WTC11 (cell line): ENCODE measurements around the gene AGAP1. TPM values are rescaled to one million over a fixed set of nuclear protein-coding genes. Genes with fewer than 3 reads are reported as not detected.

Source experiments
- ATAC-seq: fragments of 200-7000 bp; cut with Tn5 transposase; 2 replicates; pipeline ENCODE4 v1.10.0; 2021; ENCODE audit warnings: mild to moderate bottlenecking, moderate library complexity
- CTCF ChIA-PET: fragments of 300-600 bp; sonication (Branson Sonifier 250); formaldehyde crosslinking; loops from one replicate; lab custom pipeline; 2021; ENCODE audit warnings: antibody characterized with exemption; lab: Charles Lee
- POLR2A ChIA-PET: fragments of 350-600 bp; sonication (Branson Sonifier 250); formaldehyde crosslinking; loops from one replicate; lab custom pipeline; 2021; ENCODE audit warnings: antibody characterized with exemption; lab: Charles Lee
- DNase-seq: peaks from one replicate; pipeline ENCODE4 v3.0.0; 2021; ENCODE audit warnings: low spot score
- H3K27ac Mint-ChIP-seq: 2 replicates; pipeline ENCODE4 v1.8.0; 2021; ENCODE audit warnings: mixed read lengths
- H3K27me3 Mint-ChIP-seq: 2 replicates; pipeline ENCODE4 v1.8.0; 2021; ENCODE audit warnings: low read depth, mild to moderate bottlenecking, moderate library complexity, mixed read lengths
- H3K36me3 Mint-ChIP-seq: 2 replicates; pipeline ENCODE4 v1.8.0; 2021; ENCODE audit warnings: mixed read lengths
- H3K4me1 Mint-ChIP-seq: 2 replicates; pipeline ENCODE4 v1.8.0; 2022; ENCODE audit warnings: mixed read lengths
- H3K4me3 Mint-ChIP-seq: 2 replicates; pipeline ENCODE4 v1.8.0; 2021; ENCODE audit warnings: mild to moderate bottlenecking, moderate library complexity, mixed read lengths
- H3K9me3 Mint-ChIP-seq: 2 replicates; pipeline ENCODE4 v1.8.0; 2021; ENCODE audit warnings: mixed read lengths
- CREB1 ChIP-seq: sonication (generic); formaldehyde crosslinking; IDR thresholded peaks from 2 replicates; pipeline ENCODE4 v1.8.0; 2023; ENCODE audit warnings: mild to moderate bottlenecking, missing genetic modification reagents
- EMX1 ChIP-seq: fragments of 250-450 bp; sonication (Bioruptor Pico); IDR thresholded peaks from 2 replicates; pipeline ENCODE4 v1.8.0; 2021; ENCODE audit warnings: mild to moderate bottlenecking
- ETV6 ChIP-seq: sonication (generic); formaldehyde crosslinking; IDR thresholded peaks from 2 replicates; pipeline ENCODE4 v1.8.1; 2022; ENCODE audit warnings: mild to moderate bottlenecking, missing genetic modification reagents
- FOXJ3 ChIP-seq: sonication (generic); formaldehyde crosslinking; IDR thresholded peaks from 2 replicates; pipeline ENCODE4 v1.9.0; 2021; ENCODE audit warnings: missing genetic modification reagents, mild to moderate bottlenecking, borderline replicate concordance
- GABPB1 ChIP-seq: sonication (generic); formaldehyde crosslinking; IDR thresholded peaks from 2 replicates; pipeline ENCODE4 v1.8.1; 2023; ENCODE audit warnings: mild to moderate bottlenecking, missing genetic modification reagents
- HMGA2 ChIP-seq: fragments of 250-450 bp; sonication (Bioruptor Pico); IDR thresholded peaks from 2 replicates; pipeline ENCODE4 v1.4.0; 2021; ENCODE audit warnings: mild to moderate bottlenecking, moderate library complexity
- IRF2 ChIP-seq: sonication (generic); formaldehyde crosslinking; IDR thresholded peaks from 2 replicates; pipeline ENCODE4 v1.8.0; 2022; ENCODE audit warnings: low read depth, missing genetic modification reagents, borderline replicate concordance
- JUN ChIP-seq: sonication (generic); formaldehyde crosslinking; IDR thresholded peaks from 2 replicates; pipeline ENCODE4 v1.8.0; 2023; ENCODE audit warnings: mild to moderate bottlenecking, missing genetic modification reagents
- KAT7 ChIP-seq: sonication (generic); formaldehyde crosslinking; IDR thresholded peaks from 2 replicates; pipeline ENCODE4 v1.8.1; 2023; ENCODE audit warnings: missing genetic modification reagents, mild to moderate bottlenecking, borderline replicate concordance
- NFATC4 ChIP-seq: fragments of 250-450 bp; sonication (Bioruptor Pico); IDR thresholded peaks from 2 replicates; pipeline ENCODE4 v1.9.0; 2021; ENCODE audit warnings: mild to moderate bottlenecking
- NR2C2 ChIP-seq: sonication (generic); formaldehyde crosslinking; IDR thresholded peaks from 2 replicates; pipeline ENCODE4 v1.8.0; 2022; ENCODE audit warnings: mild to moderate bottlenecking, missing genetic modification reagents
- OVOL2 ChIP-seq: fragments of 250-450 bp; sonication (Bioruptor Pico); IDR thresholded peaks from 2 replicates; pipeline ENCODE4 v1.9.0; 2021; ENCODE audit warnings: mild to moderate bottlenecking, borderline replicate concordance
- SMAD4 ChIP-seq: sonication (generic); formaldehyde crosslinking; IDR thresholded peaks from 2 replicates; pipeline ENCODE4 v1.8.0; 2022; ENCODE audit warnings: mild to moderate bottlenecking, missing genetic modification reagents
- TCF7 ChIP-seq: sonication (generic); formaldehyde crosslinking; IDR thresholded peaks from 2 replicates; pipeline ENCODE4 v1.8.0; 2022; ENCODE audit warnings: mild to moderate bottlenecking, low read depth, missing genetic modification reagents, moderate library complexity
- TP53 ChIP-seq: sonication (generic); formaldehyde crosslinking; IDR thresholded peaks from 2 replicates; pipeline ENCODE4 v1.8.1; 2023; ENCODE audit warnings: mild to moderate bottlenecking, missing genetic modification reagents
- ZNF138 ChIP-seq: sonication (generic); formaldehyde crosslinking; conservative IDR thresholded peaks from 2 replicates; pipeline ENCODE4 v1.8.1; 2022; ENCODE audit warnings: mild to moderate bottlenecking, moderate library complexity, missing genetic modification reagents
- ZNF219 ChIP-seq: sonication (generic); formaldehyde crosslinking; IDR thresholded peaks from 2 replicates; pipeline ENCODE4 v1.8.0; 2023; ENCODE audit warnings: missing genetic modification reagents, mild to moderate bottlenecking, borderline replicate concordance
- ZNF317 ChIP-seq: sonication (generic); formaldehyde crosslinking; IDR thresholded peaks from 2 replicates; pipeline ENCODE4 v1.8.1; 2023; ENCODE audit warnings: low read depth, mild to moderate bottlenecking, moderate library complexity, missing genetic modification reagents, borderline replicate concordance
- ZNF671 ChIP-seq: fragments of 250-450 bp; sonication (Bioruptor Pico); IDR thresholded peaks from 2 replicates; pipeline ENCODE4 v1.8.0; 2021; ENCODE audit warnings: mild to moderate bottlenecking
- total RNA-seq: library from RNA; stranded (reverse); gene quantifications from 3 replicates; pipeline ENCODE4 v1.2.3, GENCODE V29; 2021
- TF ChIP-seq, protein P1 (sequence below): sonication (generic); formaldehyde crosslinking; IDR thresholded peaks from 2 replicates; pipeline ENCODE4 v1.8.0; 2022; ENCODE audit warnings: missing genetic modification reagents
- TF ChIP-seq, protein P2 (sequence below): fragments of 250-450 bp; sonication (Bioruptor Pico); IDR thresholded peaks from 2 replicates; pipeline ENCODE4 v1.8.0; 2021; ENCODE audit warnings: mild to moderate bottlenecking
- TF ChIP-seq, protein P3 (sequence below): fragments of 250-450 bp; sonication (Bioruptor Pico); IDR thresholded peaks from 2 replicates; pipeline ENCODE4 v2.1.2; 2022; ENCODE audit warnings: mild to moderate bottlenecking, moderate library complexity
- TF ChIP-seq, protein P4 (sequence below): sonication (generic); formaldehyde crosslinking; IDR thresholded peaks from 2 replicates; pipeline ENCODE4 v1.8.1; 2022; ENCODE audit warnings: mild to moderate bottlenecking, missing genetic modification reagents, moderate library complexity, borderline replicate concordance
- TF ChIP-seq, protein P5 (sequence below): sonication (generic); formaldehyde crosslinking; IDR thresholded peaks from 2 replicates; pipeline ENCODE4 v1.8.0; 2022; ENCODE audit warnings: mild to moderate bottlenecking, missing genetic modification reagents
- TF ChIP-seq, protein P6 (sequence below): sonication (generic); formaldehyde crosslinking; IDR thresholded peaks from 2 replicates; pipeline ENCODE4 v1.8.1; 2023; ENCODE audit warnings: mild to moderate bottlenecking, moderate library complexity, missing genetic modification reagents

Gene AGAP1
- total RNA-seq, 1 experiment from 2014 or later: 49.3 TPM

DNA sequence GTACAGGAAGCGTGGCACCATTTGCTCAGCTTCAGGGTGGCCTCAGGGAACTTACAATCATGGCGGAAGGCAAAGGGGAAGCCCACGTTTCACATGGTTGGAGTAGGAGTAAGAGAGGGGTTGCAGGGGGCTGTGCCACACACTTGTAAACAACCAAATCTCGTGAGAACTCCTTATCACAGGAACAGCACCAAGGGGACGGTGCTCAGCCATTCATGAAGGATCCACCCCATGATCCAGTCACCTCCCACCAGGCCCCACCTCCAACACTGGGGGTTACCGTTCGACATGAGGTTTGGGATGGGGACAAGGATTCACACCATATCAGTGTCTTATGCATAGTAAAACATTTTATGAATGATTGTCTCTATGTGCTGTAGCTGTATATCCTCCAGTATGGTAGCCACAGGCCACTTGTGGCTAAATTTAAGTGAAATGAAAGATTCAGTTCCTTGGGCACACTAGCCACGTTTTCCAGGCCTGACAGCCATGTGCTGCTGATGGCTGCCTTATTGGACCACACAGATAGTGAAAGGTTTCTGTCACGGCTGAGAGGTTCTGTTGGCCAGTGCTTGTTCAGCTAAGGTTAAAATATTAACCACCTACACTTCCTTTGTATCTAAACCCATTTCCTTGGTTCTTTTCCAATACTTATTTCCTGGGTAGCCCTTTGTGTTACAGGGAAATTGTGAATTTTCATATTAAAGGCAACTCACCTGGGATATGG is 77.3 kb downstream of the AGAP1 start:
- CTCF ChIA-PET: interaction anchor here (0.5 kb wide), 1 partner anchor 7 kb away, joined by 3 read pairs; no protein-coding TSS in a partner anchor

DNA sequence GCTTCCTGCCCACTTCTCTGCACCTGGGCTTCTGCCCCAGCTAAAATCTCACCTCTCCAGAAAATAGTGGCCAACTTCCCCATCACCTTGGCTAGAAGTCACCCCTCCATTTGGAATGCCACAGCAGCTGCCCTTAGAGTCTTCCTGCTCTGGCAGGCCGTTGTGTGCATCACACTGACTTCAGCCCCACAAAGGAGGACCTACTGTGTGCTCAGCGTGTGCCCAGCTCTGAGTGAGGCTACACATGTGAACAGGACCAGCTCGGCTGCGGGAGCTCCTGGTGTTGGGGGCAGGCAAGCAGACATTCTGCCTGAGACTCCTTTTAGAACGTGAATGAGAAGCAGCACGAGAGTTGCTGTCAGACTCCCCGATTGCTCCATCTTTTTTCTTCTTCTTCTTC is 78.7 kb downstream of the AGAP1 start:
- TF ChIP-seq, protein P1, sequence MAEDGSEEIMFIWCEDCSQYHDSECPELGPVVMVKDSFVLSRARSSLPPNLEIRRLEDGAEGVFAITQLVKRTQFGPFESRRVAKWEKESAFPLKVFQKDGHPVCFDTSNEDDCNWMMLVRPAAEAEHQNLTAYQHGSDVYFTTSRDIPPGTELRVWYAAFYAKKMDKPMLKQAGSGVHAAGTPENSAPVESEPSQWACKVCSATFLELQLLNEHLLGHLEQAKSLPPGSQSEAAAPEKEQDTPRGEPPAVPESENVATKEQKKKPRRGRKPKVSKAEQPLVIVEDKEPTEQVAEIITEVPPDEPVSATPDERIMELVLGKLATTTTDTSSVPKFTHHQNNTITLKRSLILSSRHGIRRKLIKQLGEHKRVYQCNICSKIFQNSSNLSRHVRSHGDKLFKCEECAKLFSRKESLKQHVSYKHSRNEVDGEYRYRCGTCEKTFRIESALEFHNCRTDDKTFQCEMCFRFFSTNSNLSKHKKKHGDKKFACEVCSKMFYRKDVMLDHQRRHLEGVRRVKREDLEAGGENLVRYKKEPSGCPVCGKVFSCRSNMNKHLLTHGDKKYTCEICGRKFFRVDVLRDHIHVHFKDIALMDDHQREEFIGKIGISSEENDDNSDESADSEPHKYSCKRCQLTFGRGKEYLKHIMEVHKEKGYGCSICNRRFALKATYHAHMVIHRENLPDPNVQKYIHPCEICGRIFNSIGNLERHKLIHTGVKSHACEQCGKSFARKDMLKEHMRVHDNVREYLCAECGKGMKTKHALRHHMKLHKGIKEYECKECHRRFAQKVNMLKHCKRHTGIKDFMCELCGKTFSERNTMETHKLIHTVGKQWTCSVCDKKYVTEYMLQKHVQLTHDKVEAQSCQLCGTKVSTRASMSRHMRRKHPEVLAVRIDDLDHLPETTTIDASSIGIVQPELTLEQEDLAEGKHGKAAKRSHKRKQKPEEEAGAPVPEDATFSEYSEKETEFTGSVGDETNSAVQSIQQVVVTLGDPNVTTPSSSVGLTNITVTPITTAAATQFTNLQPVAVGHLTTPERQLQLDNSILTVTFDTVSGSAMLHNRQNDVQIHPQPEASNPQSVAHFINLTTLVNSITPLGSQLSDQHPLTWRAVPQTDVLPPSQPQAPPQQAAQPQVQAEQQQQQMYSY (CRISPR knock-in tag): no peak
- TF ChIP-seq, protein P2, sequence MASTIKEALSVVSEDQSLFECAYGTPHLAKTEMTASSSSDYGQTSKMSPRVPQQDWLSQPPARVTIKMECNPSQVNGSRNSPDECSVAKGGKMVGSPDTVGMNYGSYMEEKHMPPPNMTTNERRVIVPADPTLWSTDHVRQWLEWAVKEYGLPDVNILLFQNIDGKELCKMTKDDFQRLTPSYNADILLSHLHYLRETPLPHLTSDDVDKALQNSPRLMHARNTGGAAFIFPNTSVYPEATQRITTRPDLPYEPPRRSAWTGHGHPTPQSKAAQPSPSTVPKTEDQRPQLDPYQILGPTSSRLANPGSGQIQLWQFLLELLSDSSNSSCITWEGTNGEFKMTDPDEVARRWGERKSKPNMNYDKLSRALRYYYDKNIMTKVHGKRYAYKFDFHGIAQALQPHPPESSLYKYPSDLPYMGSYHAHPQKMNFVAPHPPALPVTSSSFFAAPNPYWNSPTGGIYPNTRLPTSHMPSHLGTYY (CRISPR knock-in tag): no peak
- TF ChIP-seq IRF2 (no peak), GABPB1 (no peak), ZNF671 (CRISPR knock-in tag) (no peak), ZNF317 (CRISPR knock-in tag) (no peak), CREB1 (CRISPR knock-in tag) (no peak), KAT7 (CRISPR knock-in tag) (no peak), HMGA2 (CRISPR knock-in tag) (no peak), ETV6 (no peak)
- TF ChIP-seq, protein P3, sequence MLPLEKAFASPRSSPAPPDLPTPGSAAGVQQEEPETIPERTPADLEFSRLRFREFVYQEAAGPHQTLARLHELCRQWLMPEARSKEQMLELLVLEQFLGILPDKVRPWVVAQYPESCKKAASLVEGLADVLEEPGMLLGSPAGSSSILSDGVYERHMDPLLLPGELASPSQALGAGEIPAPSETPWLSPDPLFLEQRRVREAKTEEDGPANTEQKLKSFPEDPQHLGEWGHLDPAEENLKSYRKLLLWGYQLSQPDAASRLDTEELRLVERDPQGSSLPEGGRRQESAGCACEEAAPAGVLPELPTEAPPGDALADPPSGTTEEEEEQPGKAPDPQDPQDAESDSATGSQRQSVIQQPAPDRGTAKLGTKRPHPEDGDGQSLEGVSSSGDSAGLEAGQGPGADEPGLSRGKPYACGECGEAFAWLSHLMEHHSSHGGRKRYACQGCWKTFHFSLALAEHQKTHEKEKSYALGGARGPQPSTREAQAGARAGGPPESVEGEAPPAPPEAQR (CRISPR knock-in tag): no peak
- TF ChIP-seq, protein P4, sequence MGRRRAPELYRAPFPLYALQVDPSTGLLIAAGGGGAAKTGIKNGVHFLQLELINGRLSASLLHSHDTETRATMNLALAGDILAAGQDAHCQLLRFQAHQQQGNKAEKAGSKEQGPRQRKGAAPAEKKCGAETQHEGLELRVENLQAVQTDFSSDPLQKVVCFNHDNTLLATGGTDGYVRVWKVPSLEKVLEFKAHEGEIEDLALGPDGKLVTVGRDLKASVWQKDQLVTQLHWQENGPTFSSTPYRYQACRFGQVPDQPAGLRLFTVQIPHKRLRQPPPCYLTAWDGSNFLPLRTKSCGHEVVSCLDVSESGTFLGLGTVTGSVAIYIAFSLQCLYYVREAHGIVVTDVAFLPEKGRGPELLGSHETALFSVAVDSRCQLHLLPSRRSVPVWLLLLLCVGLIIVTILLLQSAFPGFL: no peak
- TF ChIP-seq, protein P5, sequence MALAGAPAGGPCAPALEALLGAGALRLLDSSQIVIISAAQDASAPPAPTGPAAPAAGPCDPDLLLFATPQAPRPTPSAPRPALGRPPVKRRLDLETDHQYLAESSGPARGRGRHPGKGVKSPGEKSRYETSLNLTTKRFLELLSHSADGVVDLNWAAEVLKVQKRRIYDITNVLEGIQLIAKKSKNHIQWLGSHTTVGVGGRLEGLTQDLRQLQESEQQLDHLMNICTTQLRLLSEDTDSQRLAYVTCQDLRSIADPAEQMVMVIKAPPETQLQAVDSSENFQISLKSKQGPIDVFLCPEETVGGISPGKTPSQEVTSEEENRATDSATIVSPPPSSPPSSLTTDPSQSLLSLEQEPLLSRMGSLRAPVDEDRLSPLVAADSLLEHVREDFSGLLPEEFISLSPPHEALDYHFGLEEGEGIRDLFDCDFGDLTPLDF (CRISPR knock-in tag): no peak
- H3K36me3 Mint-ChIP-seq: peaks cover 11% of the 10 kb centered on the region
- H3K27ac Mint-ChIP-seq: no peak overlapping the region
- H3K4me1 Mint-ChIP-seq: peaks cover 70% of the 10 kb centered on the region
- no peak overlapping the region for H3K4me3 Mint-ChIP-seq
- POLR2A ChIA-PET: no interaction called here
- peaks cover 9% of the 10 kb centered on the region for H3K9me3 Mint-ChIP-seq
- H3K27me3 Mint-ChIP-seq: no peaks in the 10 kb centered on the region
- no peak for DNase-seq
- CTCF ChIA-PET: no interaction called here
- ATAC-seq: no peak

More for the DNA sequence above, 77.3 kb downstream of the AGAP1 start:
- POLR2A ChIA-PET: no interaction called here
- Mint-ChIP-seq H3K4me3 (no peak overlapping the region), H3K4me1 (peaks cover 60% of the 10 kb centered on the region), H3K27me3 (no peaks in the 10 kb centered on the region), H3K36me3 (peaks cover 15% of the 10 kb centered on the region), H3K9me3 (peaks cover 9% of the 10 kb centered on the region), H3K27ac (0 out of 2 replicates have a peak overlapping the region, but pooled peaks have one; percentile 60)
- DNase-seq: no peak
- TF ChIP-seq TP53 (CRISPR knock-in tag) (no peak), NFATC4 (CRISPR knock-in tag) (no peak), JUN (no peak), EMX1 (CRISPR knock-in tag) (no peak), FOXJ3 (CRISPR knock-in tag) (no peak), OVOL2 (CRISPR knock-in tag) (no peak), SMAD4 (CRISPR knock-in tag) (no peak), GABPB1 (no peak), TCF7 (no peak), NR2C2 (no peak), ZNF138 (CRISPR knock-in tag) (no peak), ZNF317 (CRISPR knock-in tag) (no peak), ZNF219 (CRISPR knock-in tag) (no peak)
- TF ChIP-seq, protein P6, sequence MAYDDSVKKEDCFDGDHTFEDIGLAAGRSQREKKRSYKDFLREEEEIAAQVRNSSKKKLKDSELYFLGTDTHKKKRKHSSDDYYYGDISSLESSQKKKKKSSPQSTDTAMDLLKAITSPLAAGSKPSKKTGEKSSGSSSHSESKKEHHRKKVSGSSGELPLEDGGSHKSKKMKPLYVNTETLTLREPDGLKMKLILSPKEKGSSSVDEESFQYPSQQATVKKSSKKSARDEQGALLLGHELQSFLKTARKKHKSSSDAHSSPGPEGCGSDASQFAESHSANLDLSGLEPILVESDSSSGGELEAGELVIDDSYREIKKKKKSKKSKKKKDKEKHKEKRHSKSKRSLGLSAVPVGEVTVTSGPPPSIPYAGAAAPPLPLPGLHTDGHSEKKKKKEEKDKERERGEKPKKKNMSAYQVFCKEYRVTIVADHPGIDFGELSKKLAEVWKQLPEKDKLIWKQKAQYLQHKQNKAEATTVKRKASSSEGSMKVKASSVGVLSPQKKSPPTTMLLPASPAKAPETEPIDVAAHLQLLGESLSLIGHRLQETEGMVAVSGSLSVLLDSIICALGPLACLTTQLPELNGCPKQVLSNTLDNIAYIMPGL: no peak
- no peak for ATAC-seq
